T-helper 17 cell (primary cell): ENCODE results near the gene CYP19A1. TPM values are rescaled to one million over a fixed set of nuclear protein-coding genes. Genes with fewer than 3 reads are reported as not detected.

ENCODE experiments used
- ATAC-seq: fragments of 150-1000 bp; cut with Tn5 transposase; 2 replicates; pipeline ENCODE4 v1.10.0; 2021; ENCODE audit warnings: mild to moderate bottlenecking, moderate library complexity
- DNase-seq, 3 donors: peaks; one replicate each; pipeline versions ENCODE4 v3.0.0 to v3.0.0-alpha.2; 2020 to 2021
- H3K9me3 ChIP-seq: one replicate; pipeline ENCODE4 v1.7.0; 2013; ENCODE audit warnings: low read length, mild to moderate bottlenecking; ENCODE audit not compliant: control insufficient read depth, poor library complexity, severe bottlenecking
- H3K27ac Mint-ChIP-seq: one replicate; pipeline ENCODE4 v1.8.0; 2022; ENCODE audit warnings: mild to moderate bottlenecking, moderate library complexity, mixed read lengths
- H3K27me3 Mint-ChIP-seq: one replicate; pipeline ENCODE4 v1.8.0; 2022; ENCODE audit warnings: mixed read lengths
- H3K36me3 Mint-ChIP-seq: one replicate; pipeline ENCODE4 v1.8.0; 2022; ENCODE audit warnings: low read depth, mixed read lengths
- H3K4me1 Mint-ChIP-seq: one replicate; pipeline ENCODE4 v1.8.0; 2022; ENCODE audit warnings: mild to moderate bottlenecking, mixed read lengths
- H3K4me3 Mint-ChIP-seq: one replicate; pipeline ENCODE4 v1.8.0; 2022; ENCODE audit warnings: mild to moderate bottlenecking, moderate library complexity, mixed read lengths
- total RNA-seq, 4 donors: library from RNA in 2 of 4; stranded (reverse) in 2 of 4; gene quantifications; one replicate each; pipeline ENCODE4 v1.2.3 and lab custom pipeline; 2022 to 2026

Gene CYP19A1
- total RNA-seq, 2 donors from 2014 or later = 0.70 to 1.1 TPM

- H3K27me3 Mint-ChIP-seq = peaks cover 41% of the 10 kb centered on the region
Measured at GRCh38 chr15:51181905-51182304, 156.5 kb downstream of the CYP19A1 start.

GRCh38 chr15:51181221-51181620 lies 157.2 kb downstream of the CYP19A1 start:
- Mint-ChIP-seq H3K4me1 (no peaks in the 10 kb centered on the region), H3K27me3 (peaks cover 37% of the 10 kb centered on the region), H3K4me3 (no peak overlapping the region), H3K27ac (no peak overlapping the region), H3K36me3 (no peaks in the 10 kb centered on the region)
- no peaks in the 10 kb centered on the region for H3K9me3 ChIP-seq
- no peak for ATAC-seq
- no peak for DNase-seq

More at GRCh38 chr15:51181905-51182304, 156.5 kb downstream of the CYP19A1 start:
- Mint-ChIP-seq H3K4me3 (no peak overlapping the region), H3K27ac (no peak overlapping the region), H3K4me1 (no peaks in the 10 kb centered on the region), H3K36me3 (no peaks in the 10 kb centered on the region)
- DNase-seq (no peak), ATAC-seq (no peak)
- H3K9me3 ChIP-seq = no peaks in the 10 kb centered on the region

GRCh38 chr15:51180534-51180933 lies 157.9 kb downstream of the CYP19A1 start:
- ATAC-seq (no peak), DNase-seq (no peak)
- H3K4me1 Mint-ChIP-seq = no peaks in the 10 kb centered on the region
- no peak overlapping the region for H3K4me3 Mint-ChIP-seq
- H3K9me3 ChIP-seq = no peaks in the 10 kb centered on the region
- no peaks in the 10 kb centered on the region for H3K36me3 Mint-ChIP-seq
- H3K27me3 Mint-ChIP-seq = peaks cover 32% of the 10 kb centered on the region
- H3K27ac Mint-ChIP-seq = no peak overlapping the region

GRCh38 chr15:51180011-51180410 lies 158.4 kb downstream of the CYP19A1 start:
- no peaks in the 10 kb centered on the region for H3K9me3 ChIP-seq
- Mint-ChIP-seq H3K27ac (no peak overlapping the region), H3K36me3 (no peaks in the 10 kb centered on the region), H3K4me3 (no peak overlapping the region), H3K27me3 (peaks cover 27% of the 10 kb centered on the region), H3K4me1 (no peaks in the 10 kb centered on the region)
- ATAC-seq = no peak
- no peak for DNase-seq

GRCh38 chr15:51172193-51172592 lies 166.2 kb downstream of the CYP19A1 start:
- Mint-ChIP-seq H3K27ac (no peak overlapping the region), H3K27me3 (peaks cover 43% of the 10 kb centered on the region), H3K4me1 (peaks cover 2% of the 10 kb centered on the region), H3K36me3 (no peaks in the 10 kb centered on the region), H3K4me3 (no peak overlapping the region)
- no peak for DNase-seq
- no peak for ATAC-seq
- H3K9me3 ChIP-seq = no peaks in the 10 kb centered on the region

DNA sequence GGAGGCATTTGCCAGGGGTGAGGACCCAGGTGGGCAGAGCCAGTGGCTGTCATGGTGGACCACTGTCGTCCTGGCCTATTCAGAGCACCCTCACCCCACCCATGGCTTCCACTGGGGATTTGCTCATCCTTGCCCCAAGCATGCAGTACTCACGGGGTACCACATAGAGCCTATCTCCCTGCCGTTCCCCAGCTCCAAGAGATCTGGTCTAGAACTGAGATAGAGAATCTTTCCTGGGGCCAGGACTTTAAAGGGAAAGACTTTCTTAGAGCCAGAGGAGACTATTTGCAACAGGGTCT lies 166.8 kb downstream of the CYP19A1 start:
- H3K27me3 Mint-ChIP-seq = peaks cover 44% of the 10 kb centered on the region
- H3K9me3 ChIP-seq = no peaks in the 10 kb centered on the region
- H3K4me1 Mint-ChIP-seq = peaks cover 2% of the 10 kb centered on the region
- no peak overlapping the region for H3K27ac Mint-ChIP-seq
- ATAC-seq (no peak), DNase-seq (no peak)
- H3K36me3 Mint-ChIP-seq = no peaks in the 10 kb centered on the region
- H3K4me3 Mint-ChIP-seq = no peak overlapping the region

DNA sequence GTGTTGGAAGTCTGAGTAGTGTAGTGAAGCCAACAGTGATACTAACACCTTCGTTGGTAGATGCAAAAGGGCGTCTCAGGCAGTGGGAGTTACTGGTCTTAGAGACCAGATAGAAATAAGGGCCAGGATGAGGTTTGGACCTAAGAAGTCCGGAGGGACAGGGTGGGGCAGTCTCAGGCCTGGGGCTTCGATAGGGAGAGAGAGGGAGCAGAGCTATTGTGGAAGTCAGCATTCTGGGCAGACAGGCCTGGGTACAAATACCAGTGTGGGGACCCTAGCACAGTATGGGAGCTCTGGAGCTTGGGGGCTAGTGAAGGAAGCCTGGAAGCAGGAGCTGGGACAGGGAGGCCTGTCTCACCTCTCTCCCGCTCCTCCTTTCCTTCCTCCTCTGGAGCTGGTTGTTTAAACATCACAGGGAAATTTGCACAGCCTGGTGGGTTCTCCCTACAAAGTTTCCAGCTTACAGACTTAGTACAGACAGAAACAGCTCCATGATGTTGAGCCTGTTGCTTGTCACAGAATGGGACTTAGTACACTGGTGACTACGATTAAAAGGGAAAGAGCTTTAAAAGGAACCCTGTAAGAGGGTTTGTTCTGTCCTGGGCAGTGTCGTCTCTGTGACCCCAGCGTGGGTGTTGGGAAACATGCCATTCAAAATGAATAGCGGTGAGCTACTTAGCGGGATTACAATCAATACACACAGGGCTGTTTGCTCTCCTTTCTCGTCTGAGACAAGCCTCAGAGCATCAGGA lies 167.3 kb downstream of the CYP19A1 start:
- Mint-ChIP-seq H3K27ac (no peak overlapping the region), H3K27me3 (peaks cover 44% of the 10 kb centered on the region), H3K4me1 (peaks cover 2% of the 10 kb centered on the region), H3K4me3 (no peak overlapping the region), H3K36me3 (no peaks in the 10 kb centered on the region)
- DNase-seq = no peak
- ATAC-seq = no peak
- H3K9me3 ChIP-seq = no peaks in the 10 kb centered on the region

- no peak for ATAC-seq
- Mint-ChIP-seq H3K4me1 (peaks cover 2% of the 10 kb centered on the region), H3K36me3 (no peaks in the 10 kb centered on the region), H3K27ac (no peak overlapping the region), H3K4me3 (no peak overlapping the region), H3K27me3 (peaks cover 60% of the 10 kb centered on the region)
- DNase-seq = no peak
- no peaks in the 10 kb centered on the region for H3K9me3 ChIP-seq
Measured at GRCh38 chr15:51168700-51169099, 169.7 kb downstream of the CYP19A1 start.

- no peaks in the 10 kb centered on the region for H3K36me3 Mint-ChIP-seq
- H3K27ac Mint-ChIP-seq = no peak overlapping the region
- no peak overlapping the region for H3K4me3 Mint-ChIP-seq
- ATAC-seq = no peak
- H3K4me1 Mint-ChIP-seq = peaks cover 4% of the 10 kb centered on the region
- no peak for DNase-seq
- peaks cover 55% of the 10 kb centered on the region for H3K27me3 Mint-ChIP-seq
- H3K9me3 ChIP-seq = no peaks in the 10 kb centered on the region
Measured at GRCh38 chr15:51163843-51164242, 174.6 kb downstream of the CYP19A1 start.

DNA sequence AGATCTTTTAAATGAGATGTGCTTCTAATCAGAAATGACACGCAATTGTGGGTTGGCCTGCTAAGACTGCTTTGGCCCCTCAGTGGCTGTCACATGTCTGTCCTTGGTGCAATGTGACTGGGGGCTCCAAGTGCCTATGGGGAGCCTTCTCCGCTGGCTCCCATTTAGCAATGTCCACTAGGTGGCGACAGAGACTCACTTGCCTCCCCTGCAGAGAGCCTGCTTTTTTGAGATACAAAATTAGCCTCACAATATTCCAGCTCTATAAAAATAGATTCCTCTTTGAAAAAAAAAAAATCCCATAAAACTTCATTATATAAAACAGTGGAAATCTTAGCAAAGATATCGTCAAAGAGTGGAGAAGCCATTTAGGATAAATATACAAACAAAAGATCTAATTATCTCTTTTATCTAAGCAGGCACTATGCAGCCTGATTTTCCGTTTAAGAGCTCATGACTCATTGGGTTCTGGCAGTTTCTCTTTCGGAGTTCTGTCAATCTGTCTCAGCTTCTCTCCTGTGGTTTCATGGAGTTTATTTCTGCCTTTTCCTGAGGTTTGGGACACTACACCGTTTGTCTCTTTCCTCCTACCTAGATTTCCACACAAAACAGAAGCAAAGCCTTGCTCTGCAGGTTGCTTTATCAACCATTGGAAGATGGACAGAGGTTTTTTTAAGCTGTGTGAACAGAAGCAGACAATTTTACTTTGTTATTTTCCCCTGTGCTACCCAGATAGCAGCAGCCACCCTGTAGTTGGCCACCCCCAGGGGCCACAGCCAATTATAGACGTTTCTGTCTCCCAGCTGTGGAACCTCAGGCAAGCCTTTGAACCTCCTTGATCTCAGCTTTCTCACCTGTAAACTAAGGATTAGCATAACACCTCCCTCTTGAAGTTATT lies 175.3 kb downstream of the CYP19A1 start:
- peak; percentile 73 for ATAC-seq
- H3K4me1 Mint-ChIP-seq = peaks cover 5% of the 10 kb centered on the region

GRCh38 chr15:51161491-51162220 lies 176.7 kb downstream of the CYP19A1 start:
- H3K27ac Mint-ChIP-seq = peak overlapping the region; percentile 19
- peaks cover 47% of the 10 kb centered on the region for H3K27me3 Mint-ChIP-seq
- H3K4me1 Mint-ChIP-seq = peaks cover 5% of the 10 kb centered on the region
- DNase-seq (no peak), ATAC-seq (no peak)
- H3K4me3 Mint-ChIP-seq = no peak overlapping the region
- H3K36me3 Mint-ChIP-seq = no peaks in the 10 kb centered on the region
- no peaks in the 10 kb centered on the region for H3K9me3 ChIP-seq

More for the DNA sequence above, 175.3 kb downstream of the CYP19A1 start:
- Mint-ChIP-seq H3K27ac (no peak overlapping the region), H3K4me3 (no peak overlapping the region), H3K27me3 (peaks cover 50% of the 10 kb centered on the region), H3K36me3 (no peaks in the 10 kb centered on the region)
- DNase-seq = peak in 2 of 3 donors; percentile 16 to 36
- no peaks in the 10 kb centered on the region for H3K9me3 ChIP-seq

DNA sequence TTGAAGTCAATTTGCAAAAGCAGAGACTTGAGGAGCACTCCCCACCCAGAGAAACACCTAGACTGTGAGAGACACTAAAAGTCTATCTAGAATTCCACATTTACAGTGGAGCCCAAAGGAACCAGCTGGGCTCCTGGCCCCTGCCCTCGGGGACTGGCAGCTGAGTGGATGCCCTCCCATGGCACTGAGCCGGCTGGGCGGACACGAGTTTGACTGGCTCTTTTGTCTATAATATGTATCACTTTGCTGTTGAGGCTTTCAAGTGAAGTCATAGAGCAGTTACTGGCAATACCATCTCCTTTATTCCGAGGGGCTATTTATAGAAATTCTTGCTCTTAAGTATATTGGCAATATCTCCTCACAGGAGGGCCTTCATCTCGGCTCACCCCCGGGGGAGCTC lies 177.9 kb downstream of the CYP19A1 start:
- DNase-seq (no peak), ATAC-seq (no peak)
- H3K36me3 Mint-ChIP-seq = no peaks in the 10 kb centered on the region
- no peak overlapping the region for H3K4me3 Mint-ChIP-seq
- peaks cover 8% of the 10 kb centered on the region for H3K4me1 Mint-ChIP-seq
- peaks cover 57% of the 10 kb centered on the region for H3K27me3 Mint-ChIP-seq
- H3K27ac Mint-ChIP-seq = no peak overlapping the region
- no peaks in the 10 kb centered on the region for H3K9me3 ChIP-seq
